ENCODE measurements around the gene FOXF2.

The FOXF2 gene

DNA sequence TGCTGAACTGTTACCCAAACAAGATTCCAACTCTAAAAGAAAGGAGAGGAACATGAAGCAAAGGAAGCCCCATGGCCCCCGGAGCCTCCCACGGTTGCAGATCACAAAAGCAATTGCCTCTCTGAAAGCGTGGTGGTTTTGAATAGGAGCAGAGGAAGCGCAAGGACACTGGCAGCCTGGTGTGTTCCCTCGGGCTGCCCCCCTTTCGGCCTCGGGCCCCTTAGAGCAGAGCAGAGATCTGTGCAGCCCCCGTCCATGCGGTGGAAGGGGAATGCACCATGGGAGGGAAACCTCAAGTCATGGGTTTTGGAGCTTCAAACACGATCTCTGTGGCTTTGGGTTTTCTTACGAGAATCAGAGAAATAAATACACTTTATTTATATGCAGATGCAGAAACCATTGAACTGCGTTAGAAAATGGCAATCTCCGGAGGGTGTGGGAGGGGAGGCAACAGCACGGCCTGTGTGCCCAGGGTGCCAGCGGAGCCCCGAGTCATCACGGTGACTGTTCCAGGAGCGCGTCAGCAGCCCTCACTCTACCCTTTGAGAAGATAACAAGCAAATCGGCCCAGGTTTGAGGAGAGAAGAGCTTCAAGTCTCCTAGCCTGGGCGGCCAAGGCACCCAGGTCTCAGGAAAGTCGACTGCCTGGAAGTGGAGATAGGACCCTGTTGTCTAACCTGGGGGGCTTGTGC is 20.5 kb downstream of the FOXF2 start:
- TF ChIP-seq EZH2phosphoT487 (IDR thresholded peaks at IDR 0.05; ENCODE audit: borderline replicate concordance): no peak
- TF ChIP-seq, protein P1, sequence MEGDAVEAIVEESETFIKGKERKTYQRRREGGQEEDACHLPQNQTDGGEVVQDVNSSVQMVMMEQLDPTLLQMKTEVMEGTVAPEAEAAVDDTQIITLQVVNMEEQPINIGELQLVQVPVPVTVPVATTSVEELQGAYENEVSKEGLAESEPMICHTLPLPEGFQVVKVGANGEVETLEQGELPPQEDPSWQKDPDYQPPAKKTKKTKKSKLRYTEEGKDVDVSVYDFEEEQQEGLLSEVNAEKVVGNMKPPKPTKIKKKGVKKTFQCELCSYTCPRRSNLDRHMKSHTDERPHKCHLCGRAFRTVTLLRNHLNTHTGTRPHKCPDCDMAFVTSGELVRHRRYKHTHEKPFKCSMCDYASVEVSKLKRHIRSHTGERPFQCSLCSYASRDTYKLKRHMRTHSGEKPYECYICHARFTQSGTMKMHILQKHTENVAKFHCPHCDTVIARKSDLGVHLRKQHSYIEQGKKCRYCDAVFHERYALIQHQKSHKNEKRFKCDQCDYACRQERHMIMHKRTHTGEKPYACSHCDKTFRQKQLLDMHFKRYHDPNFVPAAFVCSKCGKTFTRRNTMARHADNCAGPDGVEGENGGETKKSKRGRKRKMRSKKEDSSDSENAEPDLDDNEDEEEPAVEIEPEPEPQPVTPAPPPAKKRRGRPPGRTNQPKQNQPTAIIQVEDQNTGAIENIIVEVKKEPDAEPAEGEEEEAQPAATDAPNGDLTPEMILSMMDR (conservative IDR thresholded peaks at IDR 0.05; ENCODE audit: low read length): no peak
- Histone ChIP-seq H3K4me3 (ENCODE audit: low read length, poor library complexity, severe bottlenecking) (no peak overlapping the region), H3F3A (ENCODE audit: low read depth) (no peaks in the 10 kb centered on the region), H3K9ac (ENCODE audit: low read depth, low read length, poor library complexity, severe bottlenecking) (no peak overlapping the region), H3K27me3 (ENCODE audit: insufficient read depth, low read length, poor library complexity, severe bottlenecking) (no peaks in the 10 kb centered on the region), H3K79me2 (ENCODE audit: insufficient read depth, low read length) (no peaks in the 10 kb centered on the region), H3K9me2 (replicated peaks; ENCODE audit: low read depth, low read length) (no peaks in the 10 kb centered on the region), H3K36me3 (ENCODE audit: insufficient read depth, low read length) (no peaks in the 10 kb centered on the region), H3K9me3 (ENCODE audit: insufficient read depth, low read depth, low read length) (no peaks in the 10 kb centered on the region), H4K20me1 (ENCODE audit: insufficient read depth, low read length, poor library complexity, severe bottlenecking) (no peaks in the 10 kb centered on the region), H3K4me2 (ENCODE audit: low read depth, low read length, poor library complexity, severe bottlenecking) (no peak overlapping the region), H2AFZ (ENCODE audit: low read length) (no peak overlapping the region), H3K4me1 (ENCODE audit: insufficient read depth, low read length, poor library complexity, severe bottlenecking) (no peaks in the 10 kb centered on the region)

DNA sequence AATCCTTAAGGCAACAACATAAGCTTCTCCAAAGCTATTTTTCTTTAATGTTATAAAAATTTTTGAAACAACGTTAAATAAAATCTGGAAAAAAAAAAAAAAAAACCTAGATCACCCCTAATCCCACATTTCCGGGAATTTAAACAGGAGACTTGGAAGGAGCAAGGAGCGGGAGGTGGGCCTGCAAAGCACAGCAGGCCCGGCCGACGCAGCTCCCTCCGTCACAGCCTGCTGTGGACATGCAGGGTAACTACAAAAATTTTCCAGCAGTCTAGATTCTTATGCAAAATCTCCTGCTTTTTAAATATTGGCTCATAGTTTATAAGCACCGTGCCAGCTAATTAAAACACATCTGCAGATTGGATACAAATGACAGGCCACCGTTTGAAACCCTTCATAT is 23.5 kb downstream of the FOXF2 start:
- TF ChIP-seq EZH2phosphoT487 (IDR thresholded peaks at IDR 0.05; ENCODE audit: borderline replicate concordance): no peak
- TF ChIP-seq, protein P1 (conservative IDR thresholded peaks at IDR 0.05; ENCODE audit: low read length): no peak
- H3K36me3 ChIP-seq (ENCODE audit: insufficient read depth, low read length): no peaks in the 10 kb centered on the region
- no peak overlapping the region for H3K4me2 ChIP-seq (ENCODE audit: low read depth, low read length, poor library complexity, severe bottlenecking)
- H2AFZ ChIP-seq (ENCODE audit: low read length): no peak overlapping the region
- no peaks in the 10 kb centered on the region for H4K20me1 ChIP-seq (ENCODE audit: insufficient read depth, low read length, poor library complexity, severe bottlenecking)
- no peaks in the 10 kb centered on the region for H3K79me2 ChIP-seq (ENCODE audit: insufficient read depth, low read length)
- H3K4me3 ChIP-seq (ENCODE audit: low read length, poor library complexity, severe bottlenecking): no peak overlapping the region
- no peaks in the 10 kb centered on the region for H3K27me3 ChIP-seq (ENCODE audit: insufficient read depth, low read length, poor library complexity, severe bottlenecking)
- no peak overlapping the region for H3K9ac ChIP-seq (ENCODE audit: low read depth, low read length, poor library complexity, severe bottlenecking)
- no peaks in the 10 kb centered on the region for H3K4me1 ChIP-seq (ENCODE audit: insufficient read depth, low read length, poor library complexity, severe bottlenecking)
- H3K9me3 ChIP-seq (ENCODE audit: insufficient read depth, low read depth, low read length): no peaks in the 10 kb centered on the region
- H3K9me2 ChIP-seq (replicated peaks; ENCODE audit: low read depth, low read length): no peaks in the 10 kb centered on the region
- no peaks in the 10 kb centered on the region for H3F3A ChIP-seq (ENCODE audit: low read depth)

DNA sequence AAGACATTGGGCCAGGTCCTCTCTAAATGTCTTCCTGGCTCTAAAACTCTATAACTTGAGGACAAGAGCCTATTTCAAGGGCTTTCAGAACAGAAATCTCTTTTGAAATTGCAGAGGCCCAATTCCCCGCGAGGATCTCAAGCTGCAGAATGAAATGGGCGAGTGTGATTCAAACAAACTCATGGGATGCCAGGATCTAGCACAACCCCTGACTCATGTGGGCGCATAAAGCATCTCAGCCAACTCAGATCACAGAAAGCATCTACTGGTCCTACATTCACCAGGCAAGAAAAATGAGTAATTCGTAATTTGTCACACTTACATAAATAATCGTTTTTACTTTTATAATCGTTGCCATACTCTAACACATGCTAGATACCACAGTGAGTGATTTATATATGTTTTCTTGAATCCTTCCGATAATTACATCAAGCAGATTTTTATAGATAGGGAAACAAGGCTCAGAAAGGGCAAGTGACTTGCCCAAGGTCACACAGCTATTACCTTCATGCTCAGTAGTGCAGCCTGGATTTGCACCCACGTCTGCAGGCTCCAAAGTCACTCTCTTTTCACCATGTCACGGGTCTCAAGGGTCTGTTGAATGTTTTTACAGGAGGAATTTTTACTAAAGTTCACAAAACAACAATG is 26.2 kb downstream of the FOXF2 start:
- no peaks in the 10 kb centered on the region for H3F3A ChIP-seq (ENCODE audit: low read depth)
- no peak for TF ChIP-seq EZH2phosphoT487 (IDR thresholded peaks at IDR 0.05; ENCODE audit: borderline replicate concordance)
- TF ChIP-seq, protein P1 (conservative IDR thresholded peaks at IDR 0.05; ENCODE audit: low read length): no peak
- H3K9ac ChIP-seq (ENCODE audit: low read depth, low read length, poor library complexity, severe bottlenecking): no peak overlapping the region
- no peaks in the 10 kb centered on the region for H3K79me2 ChIP-seq (ENCODE audit: insufficient read depth, low read length)
- no peaks in the 10 kb centered on the region for H3K36me3 ChIP-seq (ENCODE audit: insufficient read depth, low read length)
- H3K9me2 ChIP-seq (replicated peaks; ENCODE audit: low read depth, low read length): no peaks in the 10 kb centered on the region
- no peak overlapping the region for H3K4me2 ChIP-seq (ENCODE audit: low read depth, low read length, poor library complexity, severe bottlenecking)
- no peaks in the 10 kb centered on the region for H3K27me3 ChIP-seq (ENCODE audit: insufficient read depth, low read length, poor library complexity, severe bottlenecking)
- H3K9me3 ChIP-seq (ENCODE audit: insufficient read depth, low read depth, low read length): no peaks in the 10 kb centered on the region; the same call in 1 of the 2 replicates
- no peaks in the 10 kb centered on the region for H3K4me1 ChIP-seq (ENCODE audit: insufficient read depth, low read length, poor library complexity, severe bottlenecking)
- no peak overlapping the region for H2AFZ ChIP-seq (ENCODE audit: low read length)
- H3K4me3 ChIP-seq (ENCODE audit: low read length, poor library complexity, severe bottlenecking): no peak overlapping the region
- no peaks in the 10 kb centered on the region for H4K20me1 ChIP-seq (ENCODE audit: insufficient read depth, low read length, poor library complexity, severe bottlenecking)
